GM12878 (cell line): ENCODE results near the gene LY6G6D. TPM values are rescaled to one million over a fixed set of nuclear protein-coding genes. Genes with fewer than 3 reads are reported as not detected.

Experiments
- ATAC-seq: fragments of 200-7000 bp; cut with Tn5 transposase; 3 replicates; pipeline ENCODE4 v1.9.1; 2020; ENCODE audit warnings: mild to moderate bottlenecking, moderate library complexity
- BruUV-seq: library from RNA; stranded (reverse); fragments of 400-500 nt; replicated peaks from 2 replicates; lab custom pipeline; 2021; lab: Mats Ljungman, UMichigan
- CTCF ChIA-PET: fragments of 300-600 bp; sonication (Branson Sonifier 250); formaldehyde crosslinking; extraction: SDS; loops from one replicate; lab custom pipeline; 2021; ENCODE audit warnings: inconsistent platforms; lab: Yijun Ruan, JAX
- POLR2A ChIA-PET: fragments of 350-600 bp; formaldehyde crosslinking; extraction: SDS; loops from one replicate; lab custom pipeline; 2021; ENCODE audit warnings: inconsistent platforms; lab: Charles Lee
- RAD21 ChIA-PET: fragments of 300-600 bp; sonication (Branson Sonifier 250); formaldehyde crosslinking; loops from one replicate; lab custom pipeline; 2023; ENCODE audit warnings: antibody characterized with exemption; ENCODE audit not compliant: unreplicated experiment; lab: Charles Lee
- SMC1A ChIA-PET: fragments of 300-600 bp; sonication (Branson Sonifier 250); formaldehyde crosslinking; loops from one replicate; lab custom pipeline; 2023; ENCODE audit not compliant: unreplicated experiment, uncharacterized antibody; lab: Charles Lee
- DNase-seq: peaks from one replicate; pipeline ENCODE4 v3.0.0-alpha.2; 2011; ENCODE audit warnings: low read depth, low spot score
- FAIRE-seq: peaks from 3 replicates; lab custom pipeline; 2011; peaks lifted over from hg19 to GRCh38; lab: Jason Lieb, UNC
- H2AFZ ChIP-seq: 2 replicates; pipeline ENCODE4 v1.6.0; 2011; ENCODE audit warnings: low read depth, low read length, control low read depth; ENCODE audit not compliant: control insufficient read depth
- H3K27ac ChIP-seq: 2 replicates; pipeline ENCODE4 v1.5.1; 2011; ENCODE audit warnings: control low read depth; ENCODE audit not compliant: control insufficient read depth, insufficient read depth
- H3K27me3 ChIP-seq, 2 experiments: replicated peaks in 1 of 2; 2 replicates each; pipeline versions ENCODE4 v1.6.0 to v1.6.1; 2011; ENCODE audit warnings: low read length in 1 of 2; ENCODE audit not compliant: control insufficient read depth in 2 of 2, insufficient read depth in 2 of 2
- H3K36me3 ChIP-seq, 2 experiments: 2 replicates each; pipeline ENCODE4 v1.5.1; 2011; ENCODE audit warnings: low read length in 1 of 2; ENCODE audit not compliant: control insufficient read depth in 2 of 2, insufficient read depth in 2 of 2
- H3K4me1 ChIP-seq: 2 replicates; pipeline ENCODE4 v1.6.1; 2011; ENCODE audit warnings: mild to moderate bottlenecking, low read length, moderate library complexity, mixed read lengths; ENCODE audit not compliant: control insufficient read depth, insufficient read depth
- H3K4me2 ChIP-seq: 2 replicates; pipeline ENCODE4 v1.6.0; 2011; ENCODE audit warnings: control low read depth; ENCODE audit not compliant: control insufficient read depth, insufficient read depth
- H3K4me3 ChIP-seq: fragments of 200-600 bp; sonication (generic); 2 replicates; pipeline ENCODE4 v1.5.1; 2016
- H3K79me2 ChIP-seq: 2 replicates; pipeline ENCODE4 v1.6.0; 2011; ENCODE audit warnings: low read length; ENCODE audit not compliant: control insufficient read depth, insufficient read depth
- H3K9ac ChIP-seq: 2 replicates; pipeline ENCODE4 v1.8.0; 2011; ENCODE audit warnings: low read length, control low read depth, mixed read lengths; ENCODE audit not compliant: control insufficient read depth, insufficient read depth
- H3K9me3 ChIP-seq: replicated peaks from 3 replicates; pipeline ENCODE4 v1.5.1; 2011; ENCODE audit warnings: mild to moderate bottlenecking, low read length; ENCODE audit not compliant: control insufficient read depth, insufficient read depth
- H4K20me1 ChIP-seq: 2 replicates; pipeline ENCODE4 v1.6.0; 2011; ENCODE audit not compliant: control insufficient read depth, insufficient read depth
- SREBF2 ChIP-seq: IDR thresholded peaks from 2 replicates; pipeline ENCODE4 v1.6.1; 2012; ENCODE audit warnings: mild to moderate bottlenecking, low read length
- WGBS: methylation state at CpG from one replicate; pipeline ENCODE4 v1.1.6; 2016; ENCODE audit warnings: low lambda C conversion rate; ENCODE audit not compliant: insufficient replicate concordance, insufficient coverage; ENCODE audit errors: missing lambda C conversion rate; 5-methylcytosine and 5-hydroxymethylcytosine counted together
- in situ Hi-C: fragments of 300-500 bp; cut with MboI; formaldehyde crosslinking; loops from 9 replicates; pipeline ENCODE4 v1.14.3; 2018; ENCODE audit warnings: mixed read lengths
- intact Hi-C: fragments of 100-400 bp; cut with micrococcal nuclease; formaldehyde crosslinking; loops from one replicate; pipeline ENCODE4 v1.14.2; 2022; ENCODE audit not compliant: unreplicated experiment
- polyA plus RNA-seq, 11 experiments: library from polyadenylated mRNA; depleted of rRNA in 4 of 11; unstranded in 6 of 11; stranded (reverse) in 5 of 11; fragments of >200 nt; fragmentation: Nextera tagmentation in 4 of 11; fragmentation: Illumina TruSeq in 1 of 11; extraction: Ambion mirVana in 4 of 11; extraction: Trizol in 1 of 11; gene quantifications; 1 replicate in 1 of 11; 2 replicates in 10 of 11; pipeline versions ENCODE4 v1.2.1 to v1.2.3, GENCODE V29; 2011 to 2016; ENCODE audit warnings: inconsistent platforms in 2 of 11, missing spikeins in 2 of 11, low read depth in 1 of 11
- total RNA-seq, 4 experiments: library from RNA; depleted of rRNA in 3 of 4; stranded (reverse); fragments of >200 nt in 3 of 4; fragmentation: Illumina TruSeq in 1 of 4; extraction: Trizol in 1 of 4; gene quantifications; 2 replicates each; pipeline versions ENCODE4 v1.2.1 to v1.2.3, GENCODE V29; 2013 to 2021
- TF ChIP-seq, protein P1 (sequence below): IDR thresholded peaks from 2 replicates; pipeline ENCODE4 v1.6.1; 2012; ENCODE audit warnings: low read depth, low read length, improper control_type of control experiment
- TF ChIP-seq, protein P2 (sequence below): fragments of 450-650 bp; formaldehyde crosslinking; IDR thresholded peaks from 2 replicates; pipeline ENCODE4 v1.4.0; 2022; ENCODE audit warnings: mild to moderate bottlenecking, moderate library complexity
- TF ChIP-seq, protein P3 (sequence below): fragments of 150-350 bp; IDR thresholded peaks from 2 replicates; pipeline ENCODE4 v1.6.1; 2014; ENCODE audit warnings: mild to moderate bottlenecking, low read depth, low read length
- TF ChIP-seq, protein P4 (sequence below): fragments of 450-650 bp; IDR thresholded peaks from 2 replicates; pipeline ENCODE4 v1.6.1; 2017; ENCODE audit warnings: mild to moderate bottlenecking, moderate library complexity

The LY6G6D gene
- total and polyA plus RNA-seq, 10 of the 15 experiments (the other 5 are each of a cell fraction or from before 2014, with no cell fraction given) = not detected

DNA sequence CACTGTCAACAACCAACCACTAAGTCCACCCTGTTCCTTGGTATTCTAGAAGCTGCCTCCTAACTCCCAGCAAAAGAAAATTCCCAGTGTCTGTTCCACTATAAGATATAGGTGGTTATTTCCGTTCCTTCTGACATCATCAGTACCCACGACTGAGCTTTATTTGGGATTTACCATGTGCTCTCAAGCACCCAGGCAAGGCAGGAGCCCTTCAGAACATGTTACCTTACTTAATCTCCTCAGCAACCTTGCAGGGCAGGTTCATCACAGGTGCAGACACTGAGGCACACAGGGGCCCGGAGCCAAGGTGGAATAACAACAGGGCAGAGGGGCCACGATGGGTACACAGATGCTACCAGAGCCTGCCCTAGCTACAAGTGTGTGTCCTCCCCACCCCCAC, 22.8 kb upstream of the LY6G6D start:
- no peak for ATAC-seq
- in situ Hi-C loops = no loop called here

DNA sequence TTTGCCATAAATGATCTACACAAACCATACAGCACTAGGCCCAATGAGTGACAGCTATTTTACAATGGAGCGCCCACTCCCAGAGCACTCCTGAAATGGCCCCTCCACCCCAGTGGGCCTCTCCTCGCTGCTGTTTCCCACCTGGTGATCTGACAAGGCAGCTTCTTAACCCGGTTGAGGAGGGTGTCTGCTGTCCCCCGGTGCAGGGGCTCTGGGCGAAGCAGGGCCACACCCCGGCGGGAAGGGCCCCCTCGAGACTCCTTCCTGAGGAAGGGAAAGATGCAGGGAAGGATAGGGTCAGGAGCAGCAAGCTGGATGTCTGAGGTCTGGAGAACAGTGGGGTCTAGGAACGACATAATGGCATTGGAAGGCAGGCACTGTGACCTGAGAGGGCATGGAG, 22.3 kb upstream of the LY6G6D start:
- no peak overlapping the region for H3K9ac ChIP-seq
- no peak overlapping the region for H3K4me3 ChIP-seq
- FAIRE-seq (no peak), DNase-seq (no peak), ATAC-seq (no peak)
- no TSS peak for BruUV-seq
- no peaks in the 10 kb centered on the region for H3K27me3 ChIP-seq
- no peaks in the 10 kb centered on the region for H3K9me3 ChIP-seq
- no peaks in the 10 kb centered on the region for H3K4me1 ChIP-seq
- peaks cover 17 to 35% of the 10 kb centered on the region in 2 experiments for H3K36me3 ChIP-seq
- 90% methylated on average over 9 of the region's 9 CpGs for WGBS
- in situ Hi-C loops (no loop called here), intact Hi-C loops (no loop called here)
- H3K4me2 ChIP-seq = no peak overlapping the region
- ChIA-PET SMC1A (no interaction called here), CTCF (interaction anchor here (0.7 kb wide), 1 partner anchor 46 kb away, joined by 3 read pairs; no protein-coding TSS in a partner anchor), RAD21 (no interaction called here), POLR2A (interaction anchor here (1.1 to 2.2 kb wide), 2 partner anchors 45 to 140 kb away, joined by 5 to 11 read pairs; no protein-coding TSS in a partner anchor)
- H3K79me2 ChIP-seq = no peaks in the 10 kb centered on the region
- H3K27ac ChIP-seq = no peak overlapping the region
- H4K20me1 ChIP-seq = no peaks in the 10 kb centered on the region
- H2AFZ ChIP-seq = no peak overlapping the region
- TF ChIP-seq, protein P1, sequence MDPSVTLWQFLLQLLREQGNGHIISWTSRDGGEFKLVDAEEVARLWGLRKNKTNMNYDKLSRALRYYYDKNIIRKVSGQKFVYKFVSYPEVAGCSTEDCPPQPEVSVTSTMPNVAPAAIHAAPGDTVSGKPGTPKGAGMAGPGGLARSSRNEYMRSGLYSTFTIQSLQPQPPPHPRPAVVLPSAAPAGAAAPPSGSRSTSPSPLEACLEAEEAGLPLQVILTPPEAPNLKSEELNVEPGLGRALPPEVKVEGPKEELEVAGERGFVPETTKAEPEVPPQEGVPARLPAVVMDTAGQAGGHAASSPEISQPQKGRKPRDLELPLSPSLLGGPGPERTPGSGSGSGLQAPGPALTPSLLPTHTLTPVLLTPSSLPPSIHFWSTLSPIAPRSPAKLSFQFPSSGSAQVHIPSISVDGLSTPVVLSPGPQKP = no peak
- TF ChIP-seq, protein P2, sequence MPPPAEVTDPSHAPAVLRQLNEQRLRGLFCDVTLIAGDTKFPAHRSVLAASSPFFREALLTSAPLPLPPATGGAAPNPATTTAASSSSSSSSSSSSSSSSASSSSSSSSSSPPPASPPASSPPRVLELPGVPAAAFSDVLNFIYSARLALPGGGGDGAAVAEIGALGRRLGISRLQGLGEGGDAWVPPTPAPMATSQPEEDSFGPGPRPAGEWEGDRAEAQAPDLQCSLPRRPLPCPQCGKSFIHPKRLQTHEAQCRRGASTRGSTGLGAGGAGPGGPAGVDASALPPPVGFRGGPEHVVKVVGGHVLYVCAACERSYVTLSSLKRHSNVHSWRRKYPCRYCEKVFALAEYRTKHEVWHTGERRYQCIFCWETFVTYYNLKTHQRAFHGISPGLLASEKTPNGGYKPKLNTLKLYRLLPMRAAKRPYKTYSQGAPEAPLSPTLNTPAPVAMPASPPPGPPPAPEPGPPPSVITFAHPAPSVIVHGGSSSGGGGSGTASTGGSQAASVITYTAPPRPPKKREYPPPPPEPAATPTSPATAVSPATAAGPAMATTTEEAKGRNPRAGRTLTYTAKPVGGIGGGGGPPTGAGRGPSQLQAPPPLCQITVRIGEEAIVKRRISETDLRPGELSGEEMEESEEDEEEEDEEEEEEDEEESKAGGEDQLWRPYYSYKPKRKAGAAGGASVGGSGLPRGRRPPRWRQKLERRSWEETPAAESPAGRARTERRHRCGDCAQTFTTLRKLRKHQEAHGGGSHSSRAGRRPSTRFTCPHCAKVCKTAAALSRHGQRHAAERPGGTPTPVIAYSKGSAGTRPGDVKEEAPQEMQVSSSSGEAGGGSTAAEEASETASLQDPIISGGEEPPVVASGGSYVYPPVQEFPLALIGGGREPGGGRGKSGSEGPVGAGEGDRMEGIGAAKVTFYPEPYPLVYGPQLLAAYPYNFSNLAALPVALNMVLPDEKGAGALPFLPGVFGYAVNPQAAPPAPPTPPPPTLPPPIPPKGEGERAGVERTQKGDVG = no peak
- TF ChIP-seq, protein P3, sequence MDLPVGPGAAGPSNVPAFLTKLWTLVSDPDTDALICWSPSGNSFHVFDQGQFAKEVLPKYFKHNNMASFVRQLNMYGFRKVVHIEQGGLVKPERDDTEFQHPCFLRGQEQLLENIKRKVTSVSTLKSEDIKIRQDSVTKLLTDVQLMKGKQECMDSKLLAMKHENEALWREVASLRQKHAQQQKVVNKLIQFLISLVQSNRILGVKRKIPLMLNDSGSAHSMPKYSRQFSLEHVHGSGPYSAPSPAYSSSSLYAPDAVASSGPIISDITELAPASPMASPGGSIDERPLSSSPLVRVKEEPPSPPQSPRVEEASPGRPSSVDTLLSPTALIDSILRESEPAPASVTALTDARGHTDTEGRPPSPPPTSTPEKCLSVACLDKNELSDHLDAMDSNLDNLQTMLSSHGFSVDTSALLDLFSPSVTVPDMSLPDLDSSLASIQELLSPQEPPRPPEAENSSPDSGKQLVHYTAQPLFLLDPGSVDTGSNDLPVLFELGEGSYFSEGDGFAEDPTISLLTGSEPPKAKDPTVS = no peak
- TF ChIP-seq, protein P4, sequence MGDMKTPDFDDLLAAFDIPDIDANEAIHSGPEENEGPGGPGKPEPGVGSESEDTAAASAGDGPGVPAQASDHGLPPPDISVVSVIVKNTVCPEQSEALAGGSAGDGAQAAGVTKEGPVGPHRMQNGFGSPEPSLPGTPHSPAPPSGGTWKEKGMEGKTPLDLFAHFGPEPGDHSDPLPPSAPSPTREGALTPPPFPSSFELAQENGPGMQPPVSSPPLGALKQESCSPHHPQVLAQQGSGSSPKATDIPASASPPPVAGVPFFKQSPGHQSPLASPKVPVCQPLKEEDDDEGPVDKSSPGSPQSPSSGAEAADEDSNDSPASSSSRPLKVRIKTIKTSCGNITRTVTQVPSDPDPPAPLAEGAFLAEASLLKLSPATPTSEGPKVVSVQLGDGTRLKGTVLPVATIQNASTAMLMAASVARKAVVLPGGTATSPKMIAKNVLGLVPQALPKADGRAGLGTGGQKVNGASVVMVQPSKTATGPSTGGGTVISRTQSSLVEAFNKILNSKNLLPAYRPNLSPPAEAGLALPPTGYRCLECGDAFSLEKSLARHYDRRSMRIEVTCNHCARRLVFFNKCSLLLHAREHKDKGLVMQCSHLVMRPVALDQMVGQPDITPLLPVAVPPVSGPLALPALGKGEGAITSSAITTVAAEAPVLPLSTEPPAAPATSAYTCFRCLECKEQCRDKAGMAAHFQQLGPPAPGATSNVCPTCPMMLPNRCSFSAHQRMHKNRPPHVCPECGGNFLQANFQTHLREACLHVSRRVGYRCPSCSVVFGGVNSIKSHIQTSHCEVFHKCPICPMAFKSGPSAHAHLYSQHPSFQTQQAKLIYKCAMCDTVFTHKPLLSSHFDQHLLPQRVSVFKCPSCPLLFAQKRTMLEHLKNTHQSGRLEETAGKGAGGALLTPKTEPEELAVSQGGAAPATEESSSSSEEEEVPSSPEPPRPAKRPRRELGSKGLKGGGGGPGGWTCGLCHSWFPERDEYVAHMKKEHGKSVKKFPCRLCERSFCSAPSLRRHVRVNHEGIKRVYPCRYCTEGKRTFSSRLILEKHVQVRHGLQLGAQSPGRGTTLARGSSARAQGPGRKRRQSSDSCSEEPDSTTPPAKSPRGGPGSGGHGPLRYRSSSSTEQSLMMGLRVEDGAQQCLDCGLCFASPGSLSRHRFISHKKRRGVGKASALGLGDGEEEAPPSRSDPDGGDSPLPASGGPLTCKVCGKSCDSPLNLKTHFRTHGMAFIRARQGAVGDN = no peak

More for the DNA sequence above, 22.8 kb upstream of the LY6G6D start:
- Histone ChIP-seq H3K4me3 (no peak overlapping the region), H3K27me3 (no peaks in the 10 kb centered on the region), H3K4me1 (no peaks in the 10 kb centered on the region), H4K20me1 (no peaks in the 10 kb centered on the region), H3K4me2 (no peak overlapping the region), H3K27ac (no peak overlapping the region), H2AFZ (no peak overlapping the region), H3K9me3 (no peaks in the 10 kb centered on the region), H3K36me3 (peaks cover 17 to 40% of the 10 kb centered on the region in 2 experiments)
- ChIA-PET RAD21 (no interaction called here), POLR2A (interaction anchor here (1.1 to 2.2 kb wide), 2 partner anchors 46 to 140 kb away, joined by 5 to 11 read pairs; no protein-coding TSS in a partner anchor), SMC1A (no interaction called here), CTCF (interaction anchor here (0.7 kb wide), 1 partner anchor 46 kb away, joined by 3 read pairs; no protein-coding TSS in a partner anchor)
- no peak for DNase-seq
- 92% methylated on average over 4 of the region's 4 CpGs for WGBS
- intact Hi-C loops = no loop called here
- BruUV-seq = no TSS peak
- no peak for FAIRE-seq
- TF ChIP-seq SREBF2 = no peak
- TF ChIP-seq, all 136 proteins: peak for 0
- Histone ChIP-seq H3K9ac (no peak overlapping the region), H3K79me2 (no peaks in the 10 kb centered on the region)
